Measurements from ENCODE around the gene WDR33.

The WDR33 gene

DNA sequence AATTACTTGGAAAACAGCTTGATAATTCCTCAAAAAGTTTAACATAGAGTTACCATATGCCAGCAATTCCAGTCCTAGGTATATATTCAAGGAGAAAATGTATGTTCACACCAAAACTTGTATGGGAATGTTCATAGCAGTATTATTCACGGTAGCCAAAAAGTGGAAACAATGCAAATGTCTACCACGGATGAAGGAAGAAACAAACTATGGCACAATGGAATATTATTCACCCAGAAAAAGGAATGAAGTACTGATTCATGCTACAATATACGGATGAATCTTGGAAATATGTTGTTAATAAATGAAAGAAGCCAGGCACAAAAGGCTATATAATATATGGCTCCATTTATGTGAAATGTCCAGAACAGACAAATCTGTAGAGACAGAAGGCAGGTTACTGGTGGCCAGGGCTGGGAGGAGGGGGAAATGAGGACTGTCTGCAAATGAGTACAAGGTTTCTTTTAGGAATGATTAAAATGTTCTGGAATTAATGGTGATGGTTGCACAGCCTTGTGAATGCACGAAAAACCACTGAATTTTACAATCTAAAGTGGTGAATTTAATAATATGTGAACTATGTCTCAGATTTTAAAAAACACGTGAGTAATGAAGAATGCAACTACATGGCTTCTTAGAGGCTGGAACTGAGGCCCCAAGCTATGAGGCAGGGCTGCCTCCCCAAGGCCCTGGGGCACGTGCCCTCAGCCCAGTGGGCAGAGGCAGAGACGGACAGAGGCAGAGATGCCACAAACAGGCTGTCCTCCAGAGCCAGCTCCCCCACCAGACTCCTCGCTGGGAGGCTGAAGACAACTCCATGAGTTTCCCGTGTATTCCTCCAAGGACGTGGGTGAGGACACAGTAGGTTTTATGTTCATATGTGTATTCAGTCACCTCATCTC, 140.7 kb downstream of the WDR33 start:
- no peak for DNase-seq (ENCODE audit: extremely low read depth, insufficient read length)
- no peak overlapping the region for H3K4me3 ChIP-seq (replicated peaks; ENCODE audit: low read depth, low read length)
- TF ChIP-seq, protein P1, sequence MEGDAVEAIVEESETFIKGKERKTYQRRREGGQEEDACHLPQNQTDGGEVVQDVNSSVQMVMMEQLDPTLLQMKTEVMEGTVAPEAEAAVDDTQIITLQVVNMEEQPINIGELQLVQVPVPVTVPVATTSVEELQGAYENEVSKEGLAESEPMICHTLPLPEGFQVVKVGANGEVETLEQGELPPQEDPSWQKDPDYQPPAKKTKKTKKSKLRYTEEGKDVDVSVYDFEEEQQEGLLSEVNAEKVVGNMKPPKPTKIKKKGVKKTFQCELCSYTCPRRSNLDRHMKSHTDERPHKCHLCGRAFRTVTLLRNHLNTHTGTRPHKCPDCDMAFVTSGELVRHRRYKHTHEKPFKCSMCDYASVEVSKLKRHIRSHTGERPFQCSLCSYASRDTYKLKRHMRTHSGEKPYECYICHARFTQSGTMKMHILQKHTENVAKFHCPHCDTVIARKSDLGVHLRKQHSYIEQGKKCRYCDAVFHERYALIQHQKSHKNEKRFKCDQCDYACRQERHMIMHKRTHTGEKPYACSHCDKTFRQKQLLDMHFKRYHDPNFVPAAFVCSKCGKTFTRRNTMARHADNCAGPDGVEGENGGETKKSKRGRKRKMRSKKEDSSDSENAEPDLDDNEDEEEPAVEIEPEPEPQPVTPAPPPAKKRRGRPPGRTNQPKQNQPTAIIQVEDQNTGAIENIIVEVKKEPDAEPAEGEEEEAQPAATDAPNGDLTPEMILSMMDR (IDR thresholded peaks at IDR 0.05; ENCODE audit: insufficient read depth, low read length, poor library complexity, severe bottlenecking) = no peak
- no peaks in the 10 kb centered on the region for H3K36me3 ChIP-seq (ENCODE audit: control insufficient read depth, insufficient read depth, low read length)
- H3K27me3 ChIP-seq (replicated peaks; ENCODE audit: control insufficient read depth, insufficient read depth, low read length) = no peaks in the 10 kb centered on the region; the same call in 1 of the 2 replicates

DNA sequence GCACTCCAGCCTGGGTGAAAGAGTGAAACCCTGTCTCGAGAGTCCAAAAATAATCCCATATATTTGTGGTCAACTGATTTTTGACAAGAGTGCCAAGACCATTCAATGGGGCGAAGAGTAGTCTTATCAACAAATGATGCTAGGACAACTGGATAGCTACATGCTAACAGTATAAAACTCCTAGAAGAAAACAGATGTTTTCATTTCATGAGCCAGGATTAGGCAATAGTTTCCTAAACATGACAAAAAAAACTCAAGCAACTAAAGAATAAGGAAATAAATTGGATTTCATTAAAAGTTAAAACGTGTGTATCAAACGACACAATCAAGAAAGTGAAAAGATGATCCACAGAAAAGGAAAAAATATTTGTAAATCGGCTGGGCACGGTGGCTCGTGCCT, 141.9 kb downstream of the WDR33 start:
- no peaks in the 10 kb centered on the region; the same call in 1 of the 2 replicates for H3K27me3 ChIP-seq (replicated peaks; ENCODE audit: control insufficient read depth, insufficient read depth, low read length)
- DNase-seq (ENCODE audit: extremely low read depth, insufficient read length) = no peak
- H3K4me3 ChIP-seq (replicated peaks; ENCODE audit: low read depth, low read length) = no peak overlapping the region
- H3K36me3 ChIP-seq (ENCODE audit: control insufficient read depth, insufficient read depth, low read length) = no peaks in the 10 kb centered on the region
- TF ChIP-seq, protein P1 (IDR thresholded peaks at IDR 0.05; ENCODE audit: insufficient read depth, low read length, poor library complexity, severe bottlenecking) = no peak

DNA sequence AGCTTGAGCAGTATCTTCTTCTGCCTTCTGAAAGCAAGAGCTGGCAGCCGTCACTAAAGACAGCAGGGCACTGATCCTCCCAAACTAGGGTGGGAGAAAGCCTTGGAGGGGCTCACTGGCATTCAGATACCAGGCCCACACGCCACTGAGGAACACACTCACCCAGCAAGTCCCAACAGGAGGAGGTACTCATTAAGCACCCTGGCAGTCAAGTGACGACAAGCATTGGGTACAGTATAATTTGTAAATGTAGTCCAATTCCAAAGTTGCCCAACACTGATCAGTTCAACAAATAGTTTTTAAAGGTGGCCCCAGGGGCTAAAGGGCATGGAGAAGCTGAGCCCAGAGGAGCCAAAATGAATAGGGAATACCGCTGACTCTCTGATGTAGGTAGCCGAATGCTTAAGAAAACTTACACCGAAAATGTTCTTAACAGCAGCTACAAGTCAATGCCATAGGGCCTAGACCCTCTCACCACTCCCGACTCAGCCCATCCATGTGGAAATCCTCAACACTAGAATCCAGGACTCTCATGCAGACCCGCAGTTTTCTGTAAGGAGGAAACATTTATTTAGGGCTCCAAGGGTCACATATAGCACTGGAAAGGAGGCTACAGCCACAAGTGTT, 145.6 kb downstream of the WDR33 start:
- no peak overlapping the region for H3K4me3 ChIP-seq (replicated peaks; ENCODE audit: low read depth, low read length)
- DNase-seq (ENCODE audit: extremely low read depth, insufficient read length) = no peak
- TF ChIP-seq, protein P1 (IDR thresholded peaks at IDR 0.05; ENCODE audit: insufficient read depth, low read length, poor library complexity, severe bottlenecking) = no peak
- peaks cover 2% of the 10 kb centered on the region; the same call in 1 of the 2 replicates for H3K27me3 ChIP-seq (replicated peaks; ENCODE audit: control insufficient read depth, insufficient read depth, low read length)
- no peaks in the 10 kb centered on the region for H3K36me3 ChIP-seq (ENCODE audit: control insufficient read depth, insufficient read depth, low read length)

DNA sequence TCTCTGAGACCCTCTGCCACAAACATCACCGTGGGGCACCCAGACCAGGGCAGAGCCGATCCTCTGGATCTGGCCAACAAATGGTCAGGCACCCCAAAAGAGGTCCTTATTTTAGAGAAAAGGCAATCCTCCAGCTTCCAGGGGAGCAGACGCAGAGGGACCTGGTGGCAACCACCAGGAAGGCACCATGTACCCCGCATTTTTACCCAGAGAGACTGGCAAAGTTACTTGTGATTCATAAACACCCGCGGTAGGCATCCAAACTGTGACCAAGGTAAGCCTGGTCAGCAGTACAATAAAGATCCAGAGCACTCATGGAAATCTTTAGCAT, 146.1 kb downstream of the WDR33 start:
- no peak for DNase-seq (ENCODE audit: extremely low read depth, insufficient read length)
- H3K27me3 ChIP-seq (replicated peaks; ENCODE audit: control insufficient read depth, insufficient read depth, low read length) = peaks cover 2% of the 10 kb centered on the region; the same call in 1 of the 2 replicates
- TF ChIP-seq, protein P1 (IDR thresholded peaks at IDR 0.05; ENCODE audit: insufficient read depth, low read length, poor library complexity, severe bottlenecking) = no peak
- no peaks in the 10 kb centered on the region for H3K36me3 ChIP-seq (ENCODE audit: control insufficient read depth, insufficient read depth, low read length)
- no peak overlapping the region for H3K4me3 ChIP-seq (replicated peaks; ENCODE audit: low read depth, low read length)

DNA sequence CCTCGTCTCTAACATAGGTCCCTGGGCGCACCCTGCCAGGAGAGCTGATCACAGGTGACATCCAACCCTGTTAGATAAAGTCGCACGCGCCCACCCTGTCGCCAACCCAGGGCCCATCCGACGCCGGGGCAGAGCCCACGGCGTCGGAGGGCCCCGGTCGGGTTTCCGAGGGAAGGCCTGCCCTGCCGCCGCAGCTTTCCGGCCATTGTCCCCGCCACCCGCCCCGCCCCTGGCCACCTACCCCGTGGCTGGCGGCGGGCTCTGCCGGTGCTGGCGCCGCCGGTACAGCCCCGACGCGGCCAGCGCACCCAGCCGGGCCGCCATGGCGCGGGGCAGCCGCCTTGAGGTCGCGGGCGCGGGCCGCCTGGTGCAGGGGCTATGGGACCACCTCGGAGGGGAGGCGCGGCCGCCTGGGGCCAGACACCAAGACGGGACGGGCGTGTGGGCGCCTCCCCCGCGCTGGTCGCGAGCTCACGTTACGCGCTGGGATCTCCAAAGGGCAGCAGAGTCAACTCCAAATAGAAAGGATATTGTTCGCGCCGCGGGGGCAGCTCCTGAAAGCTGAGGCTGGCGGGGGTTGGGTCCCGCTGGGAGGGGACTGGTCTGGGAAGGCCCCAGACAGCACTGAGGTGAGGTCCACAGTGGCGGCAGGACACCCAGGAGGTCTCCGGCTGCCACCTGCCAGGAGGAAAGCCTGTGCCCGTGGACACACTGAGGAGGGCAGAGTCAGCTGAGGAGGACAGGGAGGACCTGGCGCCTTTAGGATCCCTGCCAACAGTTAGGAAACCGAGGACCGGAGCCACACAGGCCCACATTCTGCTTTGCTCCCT, 146.7 kb downstream of the WDR33 start:
- DNase-seq (ENCODE audit: extremely low read depth, insufficient read length) = no peak
- peaks cover 2% of the 10 kb centered on the region; the same call in 1 of the 2 replicates for H3K27me3 ChIP-seq (replicated peaks; ENCODE audit: control insufficient read depth, insufficient read depth, low read length)
- H3K4me3 ChIP-seq (replicated peaks; ENCODE audit: low read depth, low read length) = no peak overlapping the region

More for the DNA sequence above, 146.7 kb downstream of the WDR33 start:
- TF ChIP-seq, protein P1 (IDR thresholded peaks at IDR 0.05; ENCODE audit: insufficient read depth, low read length, poor library complexity, severe bottlenecking) = no peak
- H3K36me3 ChIP-seq (ENCODE audit: control insufficient read depth, insufficient read depth, low read length) = no peaks in the 10 kb centered on the region
